NCI-H2196 treated with DMSO at 0.1 percent for 48 hours (cell line): ENCODE results near the gene TMEM59.
"Not testable (repeated sequence)": the region's sequence is repeated elsewhere in the genome, so short reads cannot be mapped to it uniquely, and the experiment has no call there.

ENCODE experiments used
- DNase-seq: peaks from one replicate; lab custom pipeline; 2025; ENCODE audit not compliant: unreplicated experiment; lab: John Stamatoyannopoulos, UW

TMEM59 gene

DNA sequence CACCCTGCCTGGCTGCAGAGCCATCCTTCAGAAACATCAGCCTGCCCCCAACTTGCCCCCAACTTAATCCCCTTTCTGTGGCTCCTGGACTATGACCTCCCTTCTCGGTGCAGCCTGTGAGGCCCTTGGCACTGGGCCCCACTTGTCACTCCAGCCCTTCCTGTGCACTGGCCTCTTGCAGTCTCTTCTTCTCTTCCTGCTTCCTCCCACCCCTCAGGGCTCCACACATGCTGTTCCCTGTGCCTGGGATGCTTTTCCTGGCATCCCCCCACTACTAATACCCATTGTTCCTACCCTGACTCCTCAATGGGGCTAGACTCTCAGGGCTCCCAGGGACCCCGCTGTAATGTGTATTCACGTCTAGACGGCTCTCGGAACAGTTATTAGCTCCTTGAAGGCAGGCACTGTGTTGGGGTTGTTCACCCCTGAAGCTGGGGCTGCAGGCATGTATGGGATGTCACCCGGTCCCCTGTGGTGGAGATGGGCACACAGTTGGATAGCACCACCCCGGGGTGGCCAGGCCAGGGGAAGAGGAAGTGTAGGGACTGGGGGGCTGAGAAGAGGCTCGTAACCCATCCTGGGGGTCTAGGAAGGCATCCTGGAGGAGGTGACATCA is 39.5 kb downstream of the TMEM59 start:
- no peak for DNase-seq

DNA sequence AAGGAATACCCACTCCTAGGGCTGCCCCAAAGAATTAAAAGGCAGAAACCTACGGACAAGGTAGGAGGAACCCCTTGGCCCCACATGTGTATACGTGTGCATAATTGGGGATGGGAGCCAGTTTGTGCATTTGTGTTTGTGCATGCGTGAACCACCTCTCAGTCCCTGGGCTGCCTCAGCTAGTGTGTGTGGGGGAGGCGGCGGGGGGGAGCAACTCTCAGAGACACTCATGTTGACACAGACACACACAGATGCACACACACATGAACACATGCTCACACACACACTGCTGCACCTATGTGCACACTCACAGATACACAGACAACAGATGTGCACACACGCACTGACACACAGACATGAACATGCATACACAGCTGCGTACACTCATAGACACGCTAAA is 40.1 kb downstream of the TMEM59 start:
- DNase-seq: no peak

DNA sequence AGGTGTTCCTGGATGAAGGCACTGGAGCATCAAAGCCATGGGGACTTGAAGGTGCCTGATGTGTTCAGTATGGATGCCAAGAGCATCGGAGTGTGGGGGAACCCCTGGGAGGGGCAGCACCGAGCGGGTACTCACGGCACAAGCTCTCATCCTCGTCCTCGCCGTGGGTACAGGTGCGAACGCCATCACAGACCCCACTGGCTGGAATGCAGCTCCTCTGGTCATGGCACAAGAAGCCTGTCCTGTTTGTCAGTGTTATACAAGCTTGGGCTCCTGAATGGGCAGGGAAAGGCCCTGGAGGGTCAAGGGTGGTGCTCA is 41.0 kb downstream of the TMEM59 start:
- DNase-seq: no peak

DNA sequence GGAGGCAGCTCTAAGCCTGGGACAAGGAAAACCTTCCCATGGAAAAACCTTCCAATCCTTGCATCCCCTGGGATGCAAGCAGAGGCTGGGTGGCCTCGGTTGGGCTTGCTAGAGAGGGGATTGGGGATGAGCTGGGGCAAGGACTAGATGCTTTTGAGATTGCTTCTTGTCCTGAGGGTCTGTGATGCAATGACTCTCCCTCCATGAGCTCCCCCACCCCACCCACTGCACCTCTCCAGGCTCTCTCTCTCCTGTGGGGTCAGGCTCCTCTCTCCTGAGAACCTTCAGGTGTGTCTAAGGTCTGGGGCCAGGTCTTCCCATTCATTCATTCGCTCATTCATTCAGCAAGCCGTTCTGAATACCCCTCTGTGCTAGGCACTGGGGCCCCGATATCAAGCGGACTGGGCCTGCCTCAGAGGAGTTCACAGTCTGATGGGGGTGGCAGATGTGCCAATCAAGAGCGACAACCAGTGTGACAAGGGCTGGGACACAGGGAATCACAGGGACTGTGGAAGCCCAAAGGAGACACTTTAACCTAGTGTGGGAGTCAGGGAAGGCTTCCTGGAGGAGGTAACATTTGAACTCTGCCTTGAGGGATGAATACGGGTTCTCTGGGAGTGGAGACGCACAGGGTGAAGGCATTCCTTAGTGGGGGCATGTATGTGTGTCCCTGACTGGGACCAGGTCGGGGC is 41.5 kb downstream of the TMEM59 start:
- no peak for DNase-seq

DNA sequence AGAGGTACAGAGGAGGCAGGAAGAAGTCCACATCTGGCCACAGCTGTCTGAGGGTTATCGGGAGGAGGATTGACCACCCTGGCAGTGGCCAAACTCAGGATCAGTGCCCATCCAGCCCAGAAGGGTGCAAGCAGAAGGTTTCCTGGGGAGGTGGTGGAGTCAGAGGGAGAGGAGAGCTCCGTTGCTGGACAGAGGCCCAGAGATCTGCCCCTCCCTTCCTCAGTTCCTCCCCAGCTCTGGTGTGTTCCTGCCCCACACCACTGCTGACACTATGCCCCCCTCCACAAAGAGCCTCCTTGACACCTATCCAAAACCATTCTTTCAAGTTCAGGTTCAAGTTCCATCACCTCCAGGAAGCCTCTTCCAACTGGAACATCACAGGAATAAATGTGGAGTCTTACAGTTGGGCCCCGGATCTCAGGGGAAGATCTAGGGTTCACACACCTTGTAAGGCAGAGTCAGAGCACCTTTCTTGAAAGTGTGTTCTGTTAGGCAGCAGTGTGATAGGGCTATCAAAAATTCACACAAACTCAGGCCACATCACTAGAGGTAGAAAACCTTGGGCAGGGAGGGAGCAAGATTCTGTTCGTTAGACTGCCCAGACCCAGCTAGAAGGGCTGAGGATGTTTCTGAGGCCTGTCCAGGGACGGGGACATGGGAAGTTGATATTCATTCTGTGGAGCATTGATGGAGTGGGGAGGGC is 42.4 kb downstream of the TMEM59 start:
- no peak for DNase-seq

DNA sequence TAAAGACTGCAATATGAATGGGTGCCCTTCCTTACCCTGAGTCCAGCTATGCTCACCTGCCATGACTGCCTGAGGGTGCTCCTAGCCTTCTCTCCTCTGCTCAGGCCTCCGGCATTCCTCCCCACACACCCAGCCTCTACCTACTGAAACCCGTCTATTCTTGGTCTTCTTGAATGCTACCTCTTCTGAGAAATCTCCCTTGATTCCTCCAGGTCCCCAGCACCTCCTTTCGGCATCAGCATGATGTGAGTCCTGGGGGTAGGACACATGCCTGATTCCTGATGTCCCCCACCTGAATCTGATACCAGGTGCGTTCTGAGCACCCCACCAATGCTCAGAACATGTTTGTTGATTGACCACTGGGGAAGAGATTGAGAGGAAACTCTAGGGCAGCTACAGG is 43.6 kb downstream of the TMEM59 start:
- DNase-seq: no peak

DNA sequence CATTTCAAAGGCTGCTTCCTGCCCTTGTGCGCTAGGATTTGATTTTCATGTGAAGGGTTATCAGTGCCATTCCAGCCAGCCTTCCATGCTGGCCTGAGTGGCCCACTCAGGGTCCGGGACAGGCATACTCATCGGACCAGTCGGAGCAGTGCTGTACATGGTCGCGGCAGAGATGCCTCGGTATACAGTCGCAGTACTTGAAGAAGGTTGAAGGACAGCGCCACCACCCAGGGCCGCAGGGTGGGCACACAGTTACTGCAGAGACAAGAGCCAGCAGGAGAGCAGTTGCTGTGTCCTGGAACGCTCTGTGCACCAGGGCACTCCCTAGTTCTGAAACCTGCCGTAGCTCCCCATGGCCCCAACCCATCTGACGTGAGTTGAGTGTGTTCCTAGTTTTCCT is 44.1 kb downstream of the TMEM59 start:
- no peak for DNase-seq

DNA sequence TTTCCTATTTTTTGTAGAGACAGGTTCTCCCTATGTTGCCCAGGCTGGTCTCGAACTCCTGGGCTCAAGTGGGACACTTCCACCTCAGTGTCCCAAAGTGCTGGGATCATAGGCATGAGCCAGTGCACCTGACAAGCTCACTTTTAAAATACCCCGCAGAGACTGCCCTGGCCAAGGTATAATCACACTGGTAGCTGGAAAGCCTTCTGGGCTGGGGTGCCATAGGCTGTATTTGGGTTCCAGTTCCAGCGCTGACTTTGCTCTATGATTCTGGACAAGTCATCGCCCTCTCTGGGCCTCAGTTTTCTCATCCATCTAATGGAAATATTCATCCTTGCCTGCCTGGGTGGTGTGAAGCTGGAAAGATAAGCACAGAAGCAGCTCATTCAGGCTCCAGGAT is 45.4 kb downstream of the TMEM59 start:
- no peak for DNase-seq

DNA sequence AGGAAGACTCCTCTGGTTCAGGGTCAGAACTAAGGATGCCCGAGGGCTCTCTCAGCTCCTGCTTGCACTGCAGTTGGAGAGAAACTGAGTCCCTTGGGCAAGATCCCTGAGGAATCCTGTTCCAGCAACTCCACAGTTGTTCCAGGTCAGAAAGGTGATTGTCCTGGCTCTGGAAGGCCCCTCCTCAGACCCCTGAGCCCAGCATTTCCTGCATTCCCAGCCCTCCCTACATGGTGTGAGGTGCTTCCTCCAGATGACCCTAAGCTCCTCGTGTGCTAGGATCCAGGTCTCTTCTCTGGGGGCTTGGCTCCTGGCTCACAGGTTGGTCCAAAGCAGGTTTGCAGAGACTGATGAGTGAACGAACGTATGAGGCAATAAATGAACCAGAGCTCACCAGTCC is 46.5 kb downstream of the TMEM59 start:
- no peak for DNase-seq

DNA sequence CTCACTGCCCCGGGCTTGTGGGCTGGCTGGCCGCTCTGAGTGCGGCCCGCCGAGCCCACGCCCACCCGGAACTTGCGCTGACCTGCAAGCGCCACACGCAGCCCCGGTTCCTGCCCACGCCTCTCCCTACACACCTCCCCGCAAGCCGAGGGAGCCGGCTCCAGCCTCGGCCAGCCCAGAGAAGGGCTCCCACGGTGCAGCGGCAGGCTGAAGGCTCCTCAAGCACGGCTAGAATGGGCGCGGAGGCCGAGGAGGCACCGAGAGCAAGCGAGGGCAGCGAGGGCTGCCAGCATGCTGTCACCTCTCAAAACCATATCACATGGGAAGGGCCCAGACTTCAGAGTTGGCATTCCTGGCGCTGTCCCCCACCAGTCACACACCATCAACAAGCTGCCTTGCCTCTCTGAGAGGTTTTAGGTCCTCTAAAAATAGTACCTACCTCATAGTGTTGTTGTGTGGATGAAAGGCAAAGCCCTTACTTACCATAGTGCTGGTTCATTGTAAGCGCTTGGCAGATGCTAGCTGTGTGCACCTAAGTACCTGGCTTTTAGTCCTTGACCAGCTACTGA is 48.4 kb downstream of the TMEM59 start:
- no peak for DNase-seq

DNA sequence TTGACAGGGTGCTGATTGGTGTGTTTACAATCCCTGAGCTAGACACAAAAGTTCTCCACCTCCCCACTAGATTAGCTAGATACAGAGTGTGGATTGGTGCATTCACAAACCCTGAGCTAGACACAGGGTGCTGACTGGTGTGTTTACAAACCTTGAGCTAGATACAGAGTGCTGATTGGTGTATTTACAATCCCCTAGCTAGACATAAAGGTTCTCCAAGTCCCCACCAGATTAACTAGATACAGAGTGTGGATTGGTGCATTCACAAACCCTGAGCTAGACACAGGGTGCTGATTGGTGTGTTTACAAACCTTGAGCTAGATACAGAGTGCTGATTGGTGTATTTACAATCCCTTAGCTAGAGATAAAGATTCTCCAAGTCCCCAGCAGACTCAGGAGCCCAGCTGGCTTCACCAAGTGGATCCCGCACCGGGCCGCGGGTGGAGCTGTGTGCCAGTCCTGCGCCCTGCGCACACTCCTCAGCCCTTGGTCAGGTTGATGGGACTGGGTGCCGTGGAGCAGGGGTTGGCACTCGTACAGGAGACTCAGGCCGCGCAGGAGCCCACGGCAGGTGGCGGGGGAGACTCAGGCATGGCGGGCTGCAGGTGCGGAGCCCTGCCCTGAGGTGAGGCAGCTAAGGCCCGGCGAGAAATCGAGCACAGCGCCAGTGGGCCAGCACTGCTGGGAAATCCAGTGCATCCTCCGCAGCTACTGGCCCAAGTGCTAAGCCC is 49.1 kb downstream of the TMEM59 start:
- DNase-seq: not testable (repeated sequence)

DNA sequence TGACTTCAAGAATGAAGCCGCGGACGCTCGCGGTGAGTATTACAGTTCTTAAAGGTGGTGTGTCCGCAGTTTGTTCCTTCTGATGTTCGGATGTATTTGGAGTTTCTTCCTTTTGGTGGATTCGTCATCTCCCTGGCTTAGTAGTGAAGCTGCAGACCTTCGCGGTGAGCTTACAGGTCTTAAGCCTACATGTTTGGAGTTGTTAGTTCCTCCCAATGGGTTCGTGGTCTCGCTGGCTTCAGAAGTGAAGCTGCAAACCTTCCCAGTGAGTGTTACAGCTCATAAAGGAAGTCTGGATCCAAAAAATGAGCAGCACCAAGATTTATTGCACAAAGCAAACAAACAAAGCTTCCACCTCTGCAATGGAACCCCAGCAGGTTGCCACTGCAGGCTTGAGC is 49.8 kb downstream of the TMEM59 start:
- DNase-seq: no peak

DNA sequence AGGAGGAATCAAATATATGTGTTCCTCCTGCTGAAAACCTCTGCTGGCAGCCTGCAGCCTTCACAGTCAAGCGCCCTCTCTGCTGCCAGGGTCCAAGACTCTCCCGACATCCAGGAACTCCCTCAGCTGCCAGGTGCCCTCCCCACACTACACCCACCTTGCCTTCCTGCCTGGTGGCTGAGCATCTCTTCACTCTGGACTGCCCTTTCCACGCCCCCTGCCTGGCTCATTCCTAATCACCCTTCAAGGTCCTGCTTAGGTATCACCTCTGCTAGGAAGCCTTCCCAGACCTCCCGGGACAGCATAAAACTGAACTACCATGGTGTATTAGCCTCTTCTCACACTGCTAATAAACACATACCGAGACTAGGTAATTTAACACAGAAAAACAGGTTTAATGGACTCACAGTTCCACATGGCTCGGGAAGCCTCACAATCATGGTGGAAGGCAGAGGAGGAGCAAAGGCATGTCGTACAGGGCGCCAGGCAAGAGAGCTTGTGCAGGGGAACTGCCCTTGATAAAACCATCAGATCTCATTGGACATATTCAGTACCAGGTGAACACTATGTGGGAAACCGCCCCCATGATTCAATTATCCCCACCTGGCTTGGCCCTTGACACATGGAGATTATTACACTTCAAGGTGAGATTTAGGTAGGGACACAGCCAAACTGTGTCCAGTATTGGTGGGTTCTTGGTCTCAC is 50.3 kb downstream of the TMEM59 start:
- no peak for DNase-seq

DNA sequence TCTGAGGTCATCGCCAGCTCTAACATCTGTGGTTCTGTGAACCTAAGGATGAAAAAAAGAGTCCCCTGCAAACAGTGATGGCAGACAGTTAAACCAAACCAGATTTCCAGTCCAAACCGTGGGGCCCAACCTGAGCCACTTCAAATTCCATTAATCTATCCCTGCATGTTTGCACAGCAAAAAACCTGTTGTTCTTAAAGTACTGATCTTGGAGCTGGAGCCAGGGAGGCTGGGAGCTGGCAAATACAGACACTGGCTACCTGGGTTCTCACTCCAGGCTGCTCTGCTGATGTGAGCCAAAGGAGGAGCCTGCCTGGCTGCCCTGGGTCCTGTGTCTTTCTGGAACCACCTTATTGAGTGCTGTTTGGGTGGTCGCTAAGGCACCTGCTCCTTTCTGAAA is 51.4 kb downstream of the TMEM59 start:
- DNase-seq: peak; percentile 10

DNA sequence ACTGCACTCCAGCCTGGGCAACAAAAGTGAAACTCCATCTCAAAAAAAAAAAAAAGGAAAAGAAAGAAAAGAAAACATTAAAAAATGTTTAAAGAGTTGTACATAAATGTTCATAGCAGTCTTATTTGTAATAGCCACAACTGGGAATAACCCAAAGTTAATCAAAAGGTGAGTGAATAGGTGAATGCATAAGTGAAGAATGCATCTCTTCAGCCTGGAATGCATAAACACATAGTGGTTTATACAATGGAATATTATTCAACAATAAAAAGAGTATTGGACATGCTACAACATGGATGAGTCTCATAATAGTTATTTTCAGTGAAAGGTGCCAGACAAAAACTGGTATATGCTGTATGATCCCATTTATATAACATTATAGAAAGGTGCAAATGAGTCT is 53.1 kb downstream of the TMEM59 start:
- no peak for DNase-seq

DNA sequence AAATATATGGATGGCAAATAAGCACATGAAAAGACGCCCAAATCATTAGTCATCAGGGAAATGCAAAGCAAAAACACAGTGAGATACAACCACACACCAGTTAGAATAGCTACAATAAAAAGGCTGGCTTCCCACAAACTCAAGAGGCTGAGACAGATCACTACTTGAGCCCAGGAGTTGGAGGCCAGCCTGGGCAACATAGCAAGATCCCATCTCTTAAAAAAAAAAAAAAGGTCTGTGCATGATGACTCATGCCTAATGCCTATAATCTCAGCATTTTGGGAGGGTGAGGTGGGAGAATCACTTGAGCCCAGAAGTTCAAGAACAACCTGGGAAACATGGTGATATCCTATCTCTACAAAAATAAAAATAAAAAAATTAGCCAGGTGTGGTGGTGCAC is 54.8 kb downstream of the TMEM59 start:
- no peak for DNase-seq

DNA sequence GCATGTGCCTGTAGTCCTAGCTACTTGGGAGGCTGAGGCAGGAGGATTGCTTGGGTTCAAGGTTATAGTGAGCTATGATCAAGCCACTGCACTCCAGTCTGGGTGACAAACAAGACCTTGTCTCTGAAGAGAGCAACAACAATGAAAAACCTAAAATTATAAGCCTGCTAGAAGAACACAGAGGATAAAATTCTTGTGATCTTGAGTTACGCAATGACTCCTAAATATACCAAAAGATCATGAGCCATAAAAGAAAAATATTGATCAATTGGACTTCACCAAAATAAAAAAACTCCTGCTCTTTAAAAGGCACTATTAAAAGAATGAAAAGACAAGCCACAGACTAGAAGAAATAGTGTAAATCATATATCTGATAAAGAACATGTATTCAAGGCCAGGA is 57.3 kb downstream of the TMEM59 start:
- no peak for DNase-seq

DNA sequence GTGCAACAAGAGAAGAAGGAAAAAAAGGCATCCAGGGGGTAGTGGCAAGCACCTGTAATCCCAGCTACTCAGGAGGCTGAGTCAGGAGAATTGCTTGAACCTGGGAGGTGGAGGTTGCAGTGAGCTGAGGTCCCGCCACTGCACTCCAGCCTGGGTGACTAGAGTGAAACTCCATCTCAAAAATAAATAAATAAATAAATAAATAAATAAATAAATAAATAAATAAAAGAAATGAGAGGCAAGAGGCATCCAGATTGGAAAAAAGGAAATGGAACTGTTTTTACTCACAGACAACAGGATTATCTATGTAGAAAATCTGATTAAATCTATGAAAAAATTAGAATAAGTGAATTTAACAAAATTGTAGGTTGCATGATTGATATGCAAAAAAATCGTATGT is 58.5 kb downstream of the TMEM59 start:
- not testable (repeated sequence) for DNase-seq

DNA sequence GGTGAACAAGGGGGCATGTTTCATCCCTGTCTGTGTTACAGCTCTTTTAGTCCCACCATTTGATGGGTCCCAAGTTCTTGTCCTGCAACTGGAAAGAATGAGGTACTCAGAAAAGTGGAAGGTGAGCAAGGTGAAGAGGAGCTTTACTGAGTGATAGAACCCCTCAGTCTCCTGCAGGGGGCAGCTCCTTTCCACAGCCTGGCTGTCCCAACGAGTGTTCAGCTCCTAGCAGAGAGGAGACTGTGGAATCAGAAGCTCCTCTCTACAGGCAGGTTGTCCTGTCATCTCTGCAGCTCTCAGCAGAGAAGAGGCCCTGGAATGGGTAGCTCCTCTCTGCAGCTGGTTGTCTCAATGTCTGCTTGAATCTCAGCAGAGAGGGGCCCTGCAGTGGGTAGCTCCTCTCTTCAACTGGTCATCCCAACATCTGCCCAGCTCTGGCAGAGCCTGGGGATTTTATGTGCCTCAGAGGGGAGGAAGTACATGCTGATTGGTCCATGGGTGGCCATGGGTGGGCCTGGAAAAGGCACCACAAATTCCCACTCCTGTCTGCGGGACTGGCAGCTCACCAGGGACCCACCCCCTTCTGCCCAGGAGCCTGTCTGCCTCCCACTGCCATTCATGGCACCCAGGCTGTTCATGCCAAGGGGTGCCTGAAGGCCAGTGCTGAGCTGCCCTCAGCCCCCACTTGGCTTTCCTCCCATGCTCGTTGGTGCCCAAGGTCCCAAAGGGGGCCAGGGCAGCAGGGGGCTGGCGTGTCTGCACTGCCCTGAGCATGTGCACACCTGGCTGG is 60.7 kb downstream of the TMEM59 start:
- DNase-seq: no peak

DNA sequence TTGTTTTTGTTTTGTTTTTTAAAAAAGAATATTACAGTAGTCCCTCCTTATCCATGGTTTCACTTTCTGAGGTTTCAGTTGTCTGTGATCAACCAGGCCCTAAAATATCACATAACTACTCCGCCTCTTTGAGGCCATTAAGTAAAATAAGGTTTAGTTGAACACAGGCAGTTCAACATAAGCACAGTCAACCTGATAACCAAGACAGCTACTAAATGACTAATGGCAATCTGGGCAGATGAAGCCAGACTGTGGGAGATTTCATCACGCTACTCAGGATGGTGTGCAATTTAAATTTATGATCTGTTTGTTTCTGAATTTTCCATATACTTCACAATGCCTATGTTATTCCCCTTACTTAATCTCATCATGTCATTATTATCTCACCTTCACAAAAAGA is 65.1 kb downstream of the TMEM59 start:
- no peak for DNase-seq
